Right renal cortex interstitium (tissue), 3 donors: ENCODE data around the gene MOB3A. TPM values are rescaled to one million over a fixed set of nuclear protein-coding genes. Genes with fewer than 3 reads are reported as not detected.
A peak's percentile ranks its signal among the peaks of the same experiment; 100 is the strongest.

ENCODE experiments used
- DNase-seq, 3 donors: peaks; one replicate each; pipeline ENCODE4 v3.0.0-alpha.2; 2013; ENCODE audit warnings: low read depth in 3 of 3, low spot score in 2 of 3
- polyA plus RNA-seq, 3 donors: library from polyadenylated mRNA; unstranded; fragments of 120-200 nt; gene quantifications; one replicate each; pipeline ENCODE4 v1.2.1, GENCODE V29; 2013; ENCODE audit not compliant: insufficient read length in 3 of 3

Gene MOB3A
- polyA plus RNA-seq, 3 donors = 19.5 to 21.8 (median 19.9) TPM

DNA sequence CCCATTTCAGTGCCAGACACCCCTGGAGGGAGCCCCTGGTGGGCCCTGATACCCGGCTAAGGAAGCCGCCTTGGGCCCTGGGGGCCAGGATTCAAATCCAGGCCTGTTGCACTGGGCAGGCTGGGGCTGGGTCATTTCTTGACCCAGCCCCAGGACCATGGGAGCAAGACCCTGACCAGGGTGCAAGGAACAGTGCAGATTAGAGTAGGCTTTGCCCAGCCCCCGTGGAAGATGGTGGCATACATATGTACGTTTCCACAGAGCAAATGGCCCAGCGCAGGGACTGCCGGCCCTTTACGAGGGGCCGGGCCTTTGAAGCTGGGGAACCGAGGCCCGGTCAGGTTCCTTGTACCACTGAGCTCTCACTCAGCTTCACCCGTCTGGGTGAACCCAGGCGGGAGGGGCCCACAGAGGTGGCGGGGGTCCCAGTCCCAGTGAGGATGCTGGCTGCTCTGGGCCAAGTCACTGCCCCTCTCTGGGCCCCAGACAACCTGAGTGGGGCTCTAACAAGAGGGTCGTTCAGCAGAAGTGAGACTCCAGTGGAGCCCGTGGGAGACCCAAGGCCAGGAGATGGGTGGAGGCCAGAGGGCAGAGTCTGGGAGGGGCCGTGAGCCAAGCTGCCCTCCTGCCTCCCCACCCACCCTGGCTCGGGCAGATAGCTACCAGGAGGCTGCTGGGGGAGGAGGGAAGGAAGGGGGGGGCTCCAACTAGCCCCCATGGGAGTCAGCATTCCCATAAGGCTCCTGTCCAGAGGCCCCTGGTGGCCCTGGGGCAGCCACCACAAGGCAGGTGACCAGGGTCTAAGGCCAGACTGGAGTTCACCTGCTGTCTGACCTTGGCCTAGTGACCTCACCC, 47.8 kb downstream of the MOB3A start:
- DNase-seq = no peak

- DNase-seq = no peak
Measured at GRCh38 chr19:2047449-2048103, 48.5 kb downstream of the MOB3A start.

- no peak for DNase-seq
Measured at GRCh38 chr19:2047076-2047448, 49.1 kb downstream of the MOB3A start.

GRCh38 chr19:2046046-2046907, 49.8 kb downstream of the MOB3A start:
- DNase-seq = no peak

DNA sequence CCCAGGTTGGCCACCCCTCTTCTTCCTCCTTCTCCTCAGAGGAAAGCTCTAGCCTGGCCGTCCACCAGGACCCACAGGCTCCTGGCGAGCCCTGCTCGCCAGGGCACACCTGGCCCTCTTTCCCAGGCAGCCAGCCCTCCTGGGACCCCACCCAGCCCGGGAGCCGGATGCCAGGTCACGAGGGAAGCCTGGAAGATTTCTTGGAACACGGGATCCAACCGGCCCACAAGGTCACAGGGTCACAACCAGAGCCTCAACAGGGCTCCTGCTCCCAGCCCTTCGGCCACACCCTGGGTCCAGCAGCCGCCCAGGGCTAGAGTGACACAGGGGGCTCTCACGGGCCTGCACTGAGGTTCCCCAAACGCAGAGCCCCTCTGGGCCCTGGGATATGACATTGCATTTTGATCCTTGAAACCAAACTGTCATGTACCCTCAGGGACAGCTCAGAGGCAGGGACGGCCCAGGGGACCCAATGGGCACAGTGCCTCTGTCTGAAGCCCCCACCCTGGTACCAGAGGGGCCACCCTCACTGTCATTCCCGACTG, 50.6 kb downstream of the MOB3A start:
- no peak for DNase-seq

DNA sequence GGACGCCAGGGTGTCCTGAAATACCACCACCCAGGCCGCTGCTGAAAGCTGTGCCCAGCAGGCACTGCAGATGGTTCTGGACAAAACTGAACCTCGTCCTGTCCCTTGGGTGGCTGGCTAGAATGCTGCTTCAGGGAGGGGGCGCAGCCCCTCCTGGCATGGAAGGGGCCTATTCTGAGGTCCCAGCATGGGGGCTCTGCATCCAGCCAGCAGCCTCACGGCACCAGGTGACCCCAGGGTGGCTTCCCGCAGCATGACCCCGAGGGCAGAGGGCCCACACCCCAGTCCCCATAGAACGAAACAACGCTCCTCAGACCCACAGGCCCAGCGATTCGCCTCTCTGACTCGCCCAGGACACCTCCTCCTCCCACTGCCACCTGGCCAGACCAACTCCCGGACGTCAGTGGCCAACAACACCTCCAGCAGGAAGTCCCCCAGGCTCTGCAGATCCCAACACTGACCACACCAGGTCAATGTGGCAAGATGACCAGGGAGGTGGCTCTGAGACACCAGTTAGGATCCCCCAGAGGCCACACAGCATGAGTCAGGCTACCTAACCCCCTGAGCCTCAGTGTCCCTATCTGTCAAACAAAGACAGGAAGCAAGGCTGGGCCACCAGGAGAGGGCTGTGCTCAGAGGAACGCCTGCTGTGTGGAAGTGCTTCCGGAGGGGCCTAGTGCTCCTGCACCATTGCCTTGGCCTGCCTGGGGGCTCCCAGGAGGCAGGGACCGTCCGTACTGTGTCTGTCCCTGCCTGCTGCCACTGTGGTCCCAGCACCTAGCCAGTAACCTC, 51.2 kb downstream of the MOB3A start:
- no peak for DNase-seq

- no peak for DNase-seq
Measured at GRCh38 chr19:2043961-2044708, 52.0 kb downstream of the MOB3A start.

DNA sequence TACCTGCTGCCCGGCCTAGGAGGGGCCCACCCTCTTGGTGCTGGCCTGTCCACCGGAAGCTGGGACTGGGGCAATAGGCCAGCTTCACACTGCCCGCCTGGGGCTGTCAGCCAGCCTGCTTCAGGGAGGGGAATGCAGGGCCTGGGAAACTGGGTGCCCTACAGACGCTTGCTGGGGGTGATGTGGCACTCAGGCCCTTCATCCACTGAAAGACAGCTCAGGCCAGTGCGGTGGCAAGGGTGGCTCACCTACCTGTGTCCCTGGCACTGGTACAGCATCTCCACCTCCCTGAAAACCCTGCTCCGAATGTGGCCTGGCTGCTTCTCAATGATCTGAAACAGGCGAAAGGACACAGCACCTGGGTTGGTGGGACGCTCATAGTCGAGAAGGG, 52.9 kb downstream of the MOB3A start:
- DNase-seq = no peak

DNA sequence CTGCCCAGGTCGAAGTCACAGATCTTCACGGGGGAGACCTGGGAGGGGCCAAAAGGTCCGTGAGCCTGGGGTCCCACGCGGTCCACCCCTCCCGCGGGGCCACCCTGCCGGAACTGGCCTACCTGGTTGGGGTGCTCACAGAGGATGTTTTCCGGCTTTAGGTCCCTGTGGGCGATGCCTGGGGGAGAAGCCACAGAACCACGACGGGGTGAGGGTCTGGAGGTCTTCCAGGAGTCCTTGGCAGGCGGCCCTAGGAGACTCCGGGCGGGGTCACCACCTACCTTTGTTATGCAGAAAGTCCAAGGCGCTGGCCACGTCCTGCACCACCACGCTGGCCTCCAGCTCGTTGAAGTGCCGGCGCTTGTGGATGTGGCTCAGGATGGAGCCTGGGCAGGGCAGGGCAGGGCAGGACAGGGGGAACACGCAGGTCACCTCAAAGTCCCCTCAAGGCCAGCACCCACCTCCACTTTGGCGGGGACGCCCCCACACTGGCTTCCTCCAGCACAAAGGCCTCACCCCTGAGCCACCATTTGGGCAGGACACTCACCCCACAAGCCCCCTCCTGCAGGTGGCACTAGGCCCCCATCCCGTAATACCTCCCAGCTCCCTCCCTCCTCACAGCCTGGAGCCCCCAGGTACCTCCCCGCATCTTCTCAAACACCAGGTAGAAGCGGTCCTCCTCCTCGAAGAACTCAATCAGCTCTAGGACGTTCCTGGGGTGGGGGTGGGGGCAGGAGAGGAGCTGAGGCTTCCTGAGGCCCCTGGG, 53.5 kb downstream of the MOB3A start:
- no peak for DNase-seq

GRCh38 chr19:2041683-2042484, 54.2 kb downstream of the MOB3A start:
- DNase-seq = peak in 2 of 3 donors; percentile 79 to 84

- no peak for DNase-seq
Measured at GRCh38 chr19:2041433-2041682, 54.8 kb downstream of the MOB3A start.

GRCh38 chr19:2040647-2041432, 55.3 kb downstream of the MOB3A start:
- DNase-seq = no peak

DNA sequence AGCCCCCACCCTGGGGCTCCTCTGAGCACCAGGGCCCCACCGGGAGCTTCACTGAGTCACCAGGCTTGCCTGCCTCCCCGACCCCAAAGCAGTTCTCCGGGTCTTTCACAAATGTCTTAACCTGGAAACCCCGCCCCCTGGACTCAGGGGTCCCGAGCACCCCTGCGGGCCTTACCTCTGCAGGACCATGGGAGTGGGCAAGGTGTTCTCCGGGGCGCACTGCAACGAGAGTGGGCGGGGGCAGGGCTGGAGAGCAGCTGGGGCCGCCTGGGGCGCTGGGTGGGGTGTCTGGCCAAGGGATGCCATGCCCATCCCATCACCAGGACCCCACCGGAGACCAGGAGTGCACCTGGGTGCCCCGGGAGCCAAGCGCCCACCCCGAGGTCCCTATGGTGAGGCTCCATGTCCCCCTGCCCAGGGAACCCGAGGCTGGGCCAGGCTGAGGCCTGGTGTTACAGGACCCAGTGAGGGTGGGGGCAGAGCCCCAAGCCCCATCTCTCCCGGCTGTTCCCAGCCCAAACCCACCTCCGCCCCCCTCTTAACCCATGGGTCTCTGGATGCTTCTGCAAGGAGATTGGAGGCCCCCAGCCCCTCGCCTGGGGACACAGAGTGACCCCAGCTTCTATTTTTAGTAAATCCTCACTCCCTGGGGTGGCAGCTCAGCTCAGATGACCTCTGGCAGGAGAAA, 56.0 kb downstream of the MOB3A start:
- DNase-seq = no peak

DNA sequence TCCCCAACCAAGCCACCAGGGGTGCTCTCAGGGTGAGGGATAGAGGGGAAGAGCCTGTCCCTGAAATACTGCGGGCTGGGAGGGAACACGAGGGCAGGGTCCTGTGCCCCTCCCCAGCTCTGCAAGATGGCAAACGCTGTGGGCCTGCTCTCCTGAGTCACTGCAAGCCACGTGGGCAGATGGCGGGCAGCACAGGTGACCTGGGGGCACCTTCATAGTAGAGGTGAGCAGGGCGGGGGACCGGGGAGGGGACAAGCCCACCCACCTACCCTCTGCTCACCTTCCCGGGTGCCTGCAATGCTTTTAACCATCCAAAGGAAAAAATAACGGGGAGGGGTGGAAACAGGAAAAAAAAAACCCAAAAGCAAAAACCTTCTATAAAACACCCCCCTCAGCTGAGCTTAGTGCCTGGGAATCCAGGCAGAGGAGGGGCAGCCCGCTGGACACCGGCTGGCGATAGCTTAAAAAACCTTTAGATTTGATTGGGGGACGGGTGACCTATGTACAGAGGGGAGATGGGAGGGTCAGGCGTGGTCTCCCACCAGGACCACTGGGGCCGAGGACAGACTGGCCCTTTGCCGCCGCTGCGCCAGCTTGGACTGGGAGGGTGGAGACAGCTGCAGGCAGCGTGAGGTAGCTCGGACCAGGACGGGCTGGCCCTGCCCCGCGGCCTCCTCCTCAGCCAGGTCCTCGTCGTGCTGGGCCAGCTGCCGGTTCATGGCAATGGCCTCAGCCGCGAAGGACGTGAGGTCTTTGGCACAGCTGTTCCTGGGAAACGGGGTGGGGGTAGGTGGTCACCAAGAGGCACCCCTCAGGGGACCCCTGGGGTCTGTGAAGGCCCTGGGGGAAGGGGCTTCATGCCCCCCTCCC, 56.8 kb downstream of the MOB3A start:
- no peak for DNase-seq

DNA sequence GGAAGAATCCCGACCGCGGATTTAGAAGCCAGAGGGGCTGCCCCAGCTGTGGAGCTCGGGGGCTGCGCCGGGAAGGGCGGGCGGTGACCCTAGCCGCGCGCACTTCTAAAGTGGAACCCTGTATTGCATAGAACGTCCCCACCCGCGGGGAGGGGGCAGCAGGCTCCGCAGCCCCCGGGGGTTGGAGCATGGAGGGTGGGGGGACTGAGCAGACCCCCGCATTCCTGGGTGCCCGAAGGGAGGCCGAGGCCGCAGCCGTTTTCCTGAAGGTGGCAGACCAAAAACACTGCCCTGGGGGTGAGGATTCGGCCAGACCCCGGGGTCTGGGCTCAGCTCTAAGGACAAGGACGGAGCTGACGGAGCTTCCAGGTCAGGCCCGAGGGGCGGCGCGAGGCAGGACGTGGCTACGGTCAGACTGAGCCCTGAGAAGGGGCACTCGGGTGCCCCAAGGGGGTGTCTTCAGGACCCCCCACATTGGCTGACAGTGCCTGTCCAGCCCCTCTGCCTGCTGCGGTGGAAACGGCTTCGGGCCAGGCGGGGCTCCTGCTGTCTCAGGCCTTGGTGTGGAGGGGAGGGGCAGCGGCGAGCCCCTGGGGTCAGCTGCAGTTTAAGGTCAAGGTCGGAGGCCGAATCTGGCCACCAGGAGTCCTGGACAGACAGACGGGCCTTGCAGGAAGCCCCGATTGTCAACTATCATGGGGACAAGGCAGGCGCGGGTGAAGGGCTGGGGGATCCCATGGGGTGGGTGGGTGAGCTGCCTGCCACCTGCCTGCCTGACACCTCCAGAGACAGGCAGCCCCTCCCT, 57.6 kb downstream of the MOB3A start:
- no peak for DNase-seq
